CD4-positive, alpha-beta memory T cell (primary cell): ENCODE measurements around the gene RNASE11. TPM values are rescaled to one million over a fixed set of nuclear protein-coding genes. Genes with fewer than 3 reads are reported as not detected.

ENCODE experiments used
- CTCF ChIA-PET: fragments of 350-600 bp; sonication (Branson Sonifier 250); formaldehyde crosslinking; loops from one replicate; lab custom pipeline; 2021; ENCODE audit warnings: inconsistent platforms; ENCODE audit not compliant: partially characterized antibody; lab: Charles Lee
- POLR2A ChIA-PET: fragments of 350-600 bp; sonication (Branson Sonifier 250); formaldehyde crosslinking; loops from one replicate; lab custom pipeline; 2021; ENCODE audit not compliant: partially characterized antibody; lab: Charles Lee
- DNase-seq, 5 donors: peaks; one replicate each; pipeline versions ENCODE4 v3.0.0 to v3.0.0-alpha.2; 2020 to 2022; ENCODE audit warnings: mixed read lengths in 1 of 5
- H3K27ac ChIP-seq: one replicate; pipeline ENCODE4 v1.7.0; 2013; ENCODE audit warnings: low read depth, low read length
- H3K27me3 ChIP-seq: 2 replicates; pipeline ENCODE4 v1.7.0; 2013; ENCODE audit warnings: mild to moderate bottlenecking, low read length, moderate library complexity; ENCODE audit not compliant: insufficient read depth
- H3K36me3 ChIP-seq: 2 replicates; pipeline ENCODE4 v1.7.0; 2013; ENCODE audit warnings: mild to moderate bottlenecking, low read length, moderate library complexity; ENCODE audit not compliant: insufficient read depth
- H3K4me1 ChIP-seq: 2 replicates; pipeline ENCODE4 v1.7.0; 2013; ENCODE audit warnings: mild to moderate bottlenecking, low read length, moderate library complexity; ENCODE audit not compliant: insufficient read depth
- H3K4me3 ChIP-seq, 2 donors: one replicate each; pipeline ENCODE4 v1.7.0; 2013; ENCODE audit warnings: low read length in 2 of 2, mild to moderate bottlenecking in 1 of 2
- H3K9me3 ChIP-seq, 2 donors: one replicate each; pipeline ENCODE4 v1.7.0; 2013; ENCODE audit warnings: low read length in 2 of 2, control low read depth in 1 of 2; ENCODE audit not compliant: control insufficient read depth in 1 of 2
- H3K27ac Mint-ChIP-seq, 7 donors: one replicate each; pipeline ENCODE4 v1.8.0; 2020 to 2021; ENCODE audit warnings: mixed read lengths in 7 of 7, mild to moderate bottlenecking in 6 of 7, inconsistent platforms in 3 of 7, moderate library complexity in 3 of 7
- H3K27me3 Mint-ChIP-seq, 2 donors: one replicate each; pipeline ENCODE4 v1.8.0; 2020 to 2021; ENCODE audit warnings: mixed read lengths in 2 of 2
- H3K36me3 Mint-ChIP-seq, 2 donors: one replicate each; pipeline ENCODE4 v1.8.0; 2020 to 2021; ENCODE audit warnings: mixed read lengths in 2 of 2, inconsistent platforms in 1 of 2, mild to moderate bottlenecking in 1 of 2
- H3K4me1 Mint-ChIP-seq, 4 donors: one replicate each; pipeline ENCODE4 v1.8.0; 2020 to 2021; ENCODE audit warnings: mixed read lengths in 4 of 4, mild to moderate bottlenecking in 1 of 4
- H3K4me3 Mint-ChIP-seq, 8 donors: one replicate each; pipeline ENCODE4 v1.8.0; 2020 to 2021; ENCODE audit warnings: mixed read lengths in 8 of 8, mild to moderate bottlenecking in 7 of 8, moderate library complexity in 6 of 8, inconsistent platforms in 3 of 8
- H3K9me3 Mint-ChIP-seq, 8 donors: one replicate each; pipeline ENCODE4 v1.8.0; 2020 to 2021; ENCODE audit warnings: mixed read lengths in 8 of 8, mild to moderate bottlenecking in 5 of 8, inconsistent platforms in 3 of 8, moderate library complexity in 1 of 8
- intact Hi-C: fragments of 100-400 bp; cut with micrococcal nuclease; formaldehyde crosslinking; loops from one replicate; pipeline ENCODE4 v1.15.1; 2023
- polyA plus RNA-seq, 2 donors: library from polyadenylated mRNA; unstranded; fragments of 300-500 nt; fragmentation: Illumina TruSeq; gene quantifications; one replicate each; pipeline ENCODE4 v1.2.3, GENCODE V29; 2021
- total RNA-seq, 2 experiments: library from RNA; stranded (reverse); gene quantifications; one replicate each; pipeline ENCODE4 v1.2.3, GENCODE V29; 2021

Gene RNASE11
- not detected for total RNA-seq
- not detected for polyA plus RNA-seq

DNA sequence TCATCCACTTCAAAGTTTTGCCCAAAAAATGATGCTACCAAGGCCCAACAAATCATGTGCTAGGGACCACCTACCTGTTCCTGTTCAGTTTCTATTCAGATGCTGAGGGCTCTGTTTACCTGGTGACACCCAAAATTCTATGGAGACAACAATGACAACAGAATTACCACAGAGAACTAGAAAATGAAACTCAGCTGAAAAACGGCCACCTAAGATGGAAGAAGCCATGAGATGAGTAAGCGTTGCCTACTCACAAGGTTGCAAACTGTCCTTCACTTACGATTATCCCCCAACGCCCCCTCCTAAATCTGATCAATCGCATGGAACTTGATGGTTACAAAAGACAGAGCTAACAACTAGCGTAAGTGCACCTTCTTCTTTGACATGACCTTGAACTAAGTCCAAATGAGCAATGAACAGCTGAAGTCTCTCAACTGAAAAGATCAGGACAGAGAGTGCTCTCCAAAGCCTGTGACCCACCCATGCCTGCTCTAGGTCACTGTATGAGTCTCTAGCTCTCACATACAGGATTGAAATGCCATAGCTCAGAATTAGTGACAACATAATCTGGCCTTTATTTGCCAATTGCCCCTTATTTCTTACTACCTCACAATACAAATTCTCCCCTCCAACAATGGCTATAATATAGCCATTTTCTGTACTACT lies at the start of gene RNASE11:
Gene RNASE11, minus strand, starts transcription at position 513 of the 666 bp plus-strand sequence.
- H3K27ac ChIP-seq: no peak within 1 kb of the TSS
- H3K9me3 ChIP-seq: no peaks in the 10 kb centered on the region
- peaks cover 5 to 6% of the 10 kb centered on the region in 2 donors for H3K27me3 Mint-ChIP-seq
- POLR2A ChIA-PET: no interaction called here
- H3K4me1 Mint-ChIP-seq: peaks cover 0 to 15% (median 2%) of the 10 kb centered on the region in 4 donors
- H3K9me3 Mint-ChIP-seq: peaks cover 0 to 11% (median 4%) of the 10 kb centered on the region in 8 donors
- intact Hi-C loops: no loop called here
- peaks cover 5% of the 10 kb centered on the region for H3K4me1 ChIP-seq
- no peak within 1 kb of the TSS for H3K27ac Mint-ChIP-seq
- CTCF ChIA-PET: interaction anchor here (1.3 kb wide), 1 partner anchor 18 kb away, joined by 3 read pairs; no protein-coding TSS in a partner anchor
- H3K27me3 ChIP-seq: no peaks in the 10 kb centered on the region
- H3K4me3 ChIP-seq: no peak within 1 kb of the TSS
- peaks cover 0 to 4% of the 10 kb centered on the region in 2 donors for H3K36me3 Mint-ChIP-seq
- H3K36me3 ChIP-seq: no peaks in the 10 kb centered on the region
- no peak for DNase-seq
- no peak within 1 kb of the TSS for H3K4me3 Mint-ChIP-seq

GRCh38 chr14:20632831-20633691 lies 45.3 kb upstream of the RNASE11 start:
- Histone ChIP-seq H3K4me3 (peak overlapping the region; percentile 34 to 51), H3K36me3 (no peaks in the 10 kb centered on the region), H3K27ac (no peak overlapping the region), H3K9me3 (no peaks in the 10 kb centered on the region), H3K4me1 (peaks cover 37% of the 10 kb centered on the region), H3K27me3 (peaks cover 20% of the 10 kb centered on the region)
- peaks cover 0 to 22% (median 1%) of the 10 kb centered on the region in 8 donors for H3K9me3 Mint-ChIP-seq
- peaks cover 0 to 12% of the 10 kb centered on the region in 2 donors for H3K36me3 Mint-ChIP-seq
- DNase-seq: peak; percentile 55 to 77 (median 71)
- intact Hi-C loops: loop anchor here (1.0 kb wide), 3 partner anchors 8 to 290 kb away; partner anchors contain the start of gene PARP2
- POLR2A ChIA-PET: interaction anchor here (1.0 to 5.9 kb wide), 4 partner anchors 19 to 171 kb away, joined by 3 to 61 read pairs (median 12); partner anchors contain the start of genes PIP4P1 and RNASE4
- CTCF ChIA-PET: interaction anchor here (0.6 to 2.1 kb wide), 6 partner anchors 10 to 305 kb away, joined by 3 to 7 read pairs (median 5); no protein-coding TSS in a partner anchor
- H3K4me3 Mint-ChIP-seq: peak overlapping the region; percentile 82 to 93 (median 90)
- H3K27ac Mint-ChIP-seq: peak overlapping the region in 6 of 7 donors; percentile 79 to 99 (median 88)
- H3K27me3 Mint-ChIP-seq: peaks cover 24 to 28% of the 10 kb centered on the region in 2 donors
- H3K4me1 Mint-ChIP-seq: peaks cover 32 to 53% (median 43%) of the 10 kb centered on the region in 4 donors

GRCh38 chr14:20632448-20632830 lies 44.6 kb upstream of the RNASE11 start:
- peaks cover 37% of the 10 kb centered on the region for H3K4me1 ChIP-seq
- H3K27ac Mint-ChIP-seq: peak overlapping the region in 6 of 7 donors; percentile 79 to 99 (median 88)
- peaks cover 38 to 60% (median 49%) of the 10 kb centered on the region in 4 donors for H3K4me1 Mint-ChIP-seq
- peaks cover 0 to 12% of the 10 kb centered on the region in 2 donors for H3K36me3 Mint-ChIP-seq
- peaks cover 0 to 22% (median 1%) of the 10 kb centered on the region in 8 donors for H3K9me3 Mint-ChIP-seq
- no peaks in the 10 kb centered on the region for H3K9me3 ChIP-seq
- peaks cover 20% of the 10 kb centered on the region for H3K27me3 ChIP-seq
- H3K4me3 ChIP-seq: peak overlapping the region in 1 of 2 donors; percentile 51
- peaks cover 27 to 28% of the 10 kb centered on the region in 2 donors for H3K27me3 Mint-ChIP-seq
- CTCF ChIA-PET: interaction anchor here (0.6 to 2.1 kb wide), 6 partner anchors 10 to 304 kb away, joined by 3 to 7 read pairs (median 5); no protein-coding TSS in a partner anchor
- no peak for DNase-seq
- intact Hi-C loops: no loop called here
- H3K4me3 Mint-ChIP-seq: peak overlapping the region; percentile 82 to 93 (median 90)
- POLR2A ChIA-PET: interaction anchor here (1.0 to 5.9 kb wide), 5 partner anchors 19 to 171 kb away, joined by 3 to 61 read pairs (median 4); partner anchors contain the start of genes PIP4P1 and RNASE4
- H3K27ac ChIP-seq: no peak overlapping the region
- no peaks in the 10 kb centered on the region for H3K36me3 ChIP-seq

DNA sequence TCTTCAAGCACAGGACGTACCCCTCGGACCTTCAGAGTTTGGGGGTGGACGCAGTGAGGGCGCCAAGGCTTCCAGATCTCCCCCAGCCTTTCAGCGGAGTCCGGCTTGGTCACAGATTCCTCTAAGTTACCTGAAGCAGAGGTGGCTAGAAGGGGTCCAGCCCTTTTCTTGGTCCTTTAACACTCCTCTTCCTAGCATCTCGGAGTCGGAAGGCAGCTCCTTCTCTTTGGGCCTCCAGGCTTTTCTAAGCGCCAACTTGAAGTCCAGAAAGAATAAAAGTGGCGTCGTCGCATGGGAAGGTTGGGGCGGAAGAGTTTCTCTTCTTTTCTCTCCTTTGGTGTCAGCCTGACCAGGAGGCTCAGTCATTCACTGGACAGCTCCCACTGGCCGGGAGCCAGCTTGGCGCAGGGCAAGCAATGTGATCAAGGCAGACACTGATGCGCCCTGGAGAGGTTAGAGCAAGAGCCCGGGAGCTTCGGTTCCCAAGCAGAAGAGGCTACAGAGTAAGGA lies 44.1 kb upstream of the RNASE11 start:
- Histone ChIP-seq H3K27me3 (peaks cover 20% of the 10 kb centered on the region), H3K9me3 (no peaks in the 10 kb centered on the region), H3K4me3 (peak overlapping the region; percentile 49 to 68), H3K4me1 (peaks cover 37% of the 10 kb centered on the region), H3K36me3 (no peaks in the 10 kb centered on the region), H3K27ac (no peak overlapping the region)
- H3K27ac Mint-ChIP-seq: peak overlapping the region in 5 of 7 donors; percentile 11 to 99 (median 76)
- H3K4me3 Mint-ChIP-seq: peak overlapping the region; percentile 82 to 93 (median 90)
- ChIA-PET CTCF (interaction anchor here (1.0 to 2.6 kb wide), 7 partner anchors 16 to 304 kb away, joined by 3 to 13 read pairs (median 5); no protein-coding TSS in a partner anchor), POLR2A (interaction anchor here (1.0 to 5.9 kb wide), 5 partner anchors 18 to 170 kb away, joined by 3 to 61 read pairs (median 4); partner anchors contain the start of genes PIP4P1 and RNASE4)
- no peak for DNase-seq
- peaks cover 40 to 65% (median 53%) of the 10 kb centered on the region in 4 donors for H3K4me1 Mint-ChIP-seq
- peaks cover 0 to 22% (median 1%) of the 10 kb centered on the region in 8 donors for H3K9me3 Mint-ChIP-seq
- peaks cover 28 to 30% of the 10 kb centered on the region in 2 donors for H3K27me3 Mint-ChIP-seq
- peaks cover 0 to 12% of the 10 kb centered on the region in 2 donors for H3K36me3 Mint-ChIP-seq
- intact Hi-C loops: loop anchor here (1.0 kb wide), 1 partner anchor 19 kb away; no protein-coding TSS in a partner anchor

GRCh38 chr14:20631023-20631879 lies 43.5 kb upstream of the RNASE11 start:
- Mint-ChIP-seq H3K27me3 (peaks cover 31 to 32% of the 10 kb centered on the region in 2 donors), H3K27ac (peak overlapping the region; percentile 54 to 99 (median 77))

More at GRCh38 chr14:20631023-20631879, 43.5 kb upstream of the RNASE11 start:
- Mint-ChIP-seq H3K36me3 (peaks cover 0 to 12% of the 10 kb centered on the region in 2 donors), H3K4me3 (peak overlapping the region; percentile 82 to 93 (median 90)), H3K4me1 (peaks cover 44 to 71% (median 57%) of the 10 kb centered on the region in 4 donors), H3K9me3 (peaks cover 0 to 22% (median 1%) of the 10 kb centered on the region in 8 donors)
- CTCF ChIA-PET: interaction anchor here (1.0 to 2.6 kb wide), 6 partner anchors 18 to 303 kb away, joined by 4 to 13 read pairs (median 6); no protein-coding TSS in a partner anchor
- Histone ChIP-seq H3K4me3 (peak overlapping the region; percentile 54 to 68), H3K27me3 (peaks cover 20% of the 10 kb centered on the region), H3K27ac (no peak overlapping the region), H3K9me3 (no peaks in the 10 kb centered on the region), H3K4me1 (peaks cover 37% of the 10 kb centered on the region), H3K36me3 (no peaks in the 10 kb centered on the region)
- intact Hi-C loops: loop anchor here (1.0 kb wide), 1 partner anchor 18 kb away; no protein-coding TSS in a partner anchor
- POLR2A ChIA-PET: interaction anchor here (0.6 to 5.9 kb wide), 8 partner anchors 15 to 288 kb away, joined by 3 to 61 read pairs (median 4); partner anchors contain the start of genes PARP2, PIP4P1 and RNASE4
- DNase-seq: peak; percentile 61 to 67 (median 65)
